IPS DF 6.9 (cell line): ENCODE results near the gene LCMT1.
"Not testable (repeated sequence)": the region's sequence is repeated elsewhere in the genome, so short reads cannot be mapped to it uniquely, and the experiment has no call there.

Experiments used
- DNase-seq: peaks from one replicate; pipeline ENCODE4 v3.0.0-alpha.2; 2013; ENCODE audit warnings: low read depth, low spot score
- H3K27ac ChIP-seq: one replicate; pipeline ENCODE4 v1.5.1; 2013; ENCODE audit warnings: low read length, control low read depth
- H3K27me3 ChIP-seq: 2 replicates; pipeline ENCODE4 v1.6.1; 2013; ENCODE audit warnings: mild to moderate bottlenecking, low read length; ENCODE audit not compliant: control insufficient read depth, insufficient read depth
- H3K36me3 ChIP-seq: 2 replicates; pipeline ENCODE4 v1.6.1; 2013; ENCODE audit warnings: low read length; ENCODE audit not compliant: control insufficient read depth, insufficient read depth
- H3K4me1 ChIP-seq: 2 replicates; pipeline ENCODE4 v1.6.1; 2013; ENCODE audit warnings: low read length; ENCODE audit not compliant: control insufficient read depth, insufficient read depth
- H3K4me3 ChIP-seq: 2 replicates; pipeline ENCODE4 v1.5.1; 2013; ENCODE audit warnings: mild to moderate bottlenecking, low read length
- H3K9me3 ChIP-seq: 2 replicates; pipeline ENCODE4 v1.6.1; 2013; ENCODE audit warnings: low read length, inconsistent platforms; ENCODE audit not compliant: control insufficient read depth, insufficient read depth
- WGBS: extraction: QIAGEN DNeasy Blood & Tissue Kit; methylation state at CpG from one replicate; pipeline ENCODE4 v1.1.7; 2013; ENCODE audit warnings: mixed read lengths, missing lambda C conversion rate; ENCODE audit not compliant: insufficient read length, insufficient coverage; 5-methylcytosine and 5-hydroxymethylcytosine counted together

The LCMT1 gene

DNA sequence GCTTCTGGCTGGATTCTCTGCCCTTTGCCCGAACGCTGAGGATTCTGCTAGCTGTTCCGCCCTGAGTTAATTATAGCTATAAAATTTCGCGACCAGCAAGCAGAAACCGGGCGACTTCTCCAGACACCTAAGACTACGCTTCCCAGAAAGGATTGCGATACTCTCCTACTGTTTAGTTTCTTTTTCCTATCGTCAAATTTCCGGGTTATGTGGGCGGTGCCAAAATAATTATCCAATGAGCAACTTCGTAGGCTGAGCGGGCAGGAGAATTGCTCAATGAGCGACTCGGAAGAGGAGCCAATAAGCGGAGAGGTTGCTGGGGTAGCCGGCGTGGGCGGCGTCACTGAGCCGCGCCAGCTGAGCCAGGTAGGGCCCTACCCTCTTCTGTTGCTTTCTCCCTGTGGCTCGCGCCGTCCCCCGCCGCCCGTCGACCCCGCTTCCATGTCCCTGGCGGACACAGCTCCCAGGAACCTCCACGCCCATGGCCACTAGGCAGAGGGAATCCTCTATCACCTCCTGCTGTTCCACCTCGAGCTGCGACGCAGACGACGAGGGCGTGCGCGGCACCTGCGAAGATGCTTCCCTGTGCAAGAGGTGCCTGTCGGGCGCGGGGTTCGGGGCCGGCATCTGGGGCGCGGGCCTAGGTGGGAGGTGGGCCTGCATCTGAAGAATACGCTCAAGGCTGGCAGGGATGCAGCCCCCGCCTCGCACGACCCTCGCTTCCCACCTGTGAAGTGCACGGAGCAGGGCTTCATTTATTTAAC, at the start of gene LCMT1:
Gene LCMT1, plus strand, starts transcription at position 340 of the 764 bp plus-strand sequence. Its CDS starts 142 bp downstream, at position 482.
- Histone ChIP-seq H3K4me1 (no peaks in the 10 kb centered on the region), H3K9me3 (no peaks in the 10 kb centered on the region), H3K27me3 (no peaks in the 10 kb centered on the region), H3K4me3 (peak within 1 kb of the TSS; percentile 65; the same call in 1 of the 2 replicates), H3K27ac (no peak within 1 kb of the TSS), H3K36me3 (no peaks in the 10 kb centered on the region)
- peak; percentile 94 for DNase-seq
- no CpG with 5 or more reads among the region's 55 CpGs for WGBS

- no peak for DNase-seq
- H3K36me3 ChIP-seq, result no peaks in the 10 kb centered on the region
- H3K27me3 ChIP-seq, result no peaks in the 10 kb centered on the region
- H3K4me3 ChIP-seq, result no peak overlapping the region
- no peaks in the 10 kb centered on the region for H3K9me3 ChIP-seq
- no peak overlapping the region for H3K27ac ChIP-seq
- H3K4me1 ChIP-seq, result peaks cover 2% of the 10 kb centered on the region; the same call in 1 of the 2 replicates
- WGBS, result no CpG with 5 or more reads among the region's 3 CpGs
These were observed 48.4 kb upstream of the LCMT1 start for GRCh38 chr16:25063102-25063501.

GRCh38 chr16:25063865-25064264, 47.7 kb upstream of the LCMT1 start:
- H3K36me3 ChIP-seq, result no peaks in the 10 kb centered on the region
- no peaks in the 10 kb centered on the region for H3K9me3 ChIP-seq
- no peak overlapping the region for H3K4me3 ChIP-seq
- DNase-seq, result no peak
- H3K4me1 ChIP-seq, result peaks cover 2% of the 10 kb centered on the region; the same call in 1 of the 2 replicates
- H3K27me3 ChIP-seq, result no peaks in the 10 kb centered on the region
- no CpG with 5 or more reads among the region's 6 CpGs for WGBS
- H3K27ac ChIP-seq, result no peak overlapping the region

- not testable (repeated sequence) for H3K27me3 ChIP-seq, H3K9me3 ChIP-seq, H3K36me3 ChIP-seq, H3K4me3 ChIP-seq, H3K27ac ChIP-seq, DNase-seq, H3K4me1 ChIP-seq
- no CpG with 5 or more reads among the region's 1 CpG for WGBS
These were observed 47.3 kb upstream of the LCMT1 start for GRCh38 chr16:25064281-25064680.

- Histone ChIP-seq H3K9me3 (no peaks in the 10 kb centered on the region), H3K27ac (no peak overlapping the region), H3K4me1 (peaks cover 2% of the 10 kb centered on the region; the same call in 1 of the 2 replicates), H3K36me3 (no peaks in the 10 kb centered on the region), H3K4me3 (no peak overlapping the region), H3K27me3 (no peaks in the 10 kb centered on the region)
- no CpG with 5 or more reads among the region's 6 CpGs for WGBS
- DNase-seq, result no peak
These were observed 46.6 kb upstream of the LCMT1 start for GRCh38 chr16:25064937-25065336.

DNA sequence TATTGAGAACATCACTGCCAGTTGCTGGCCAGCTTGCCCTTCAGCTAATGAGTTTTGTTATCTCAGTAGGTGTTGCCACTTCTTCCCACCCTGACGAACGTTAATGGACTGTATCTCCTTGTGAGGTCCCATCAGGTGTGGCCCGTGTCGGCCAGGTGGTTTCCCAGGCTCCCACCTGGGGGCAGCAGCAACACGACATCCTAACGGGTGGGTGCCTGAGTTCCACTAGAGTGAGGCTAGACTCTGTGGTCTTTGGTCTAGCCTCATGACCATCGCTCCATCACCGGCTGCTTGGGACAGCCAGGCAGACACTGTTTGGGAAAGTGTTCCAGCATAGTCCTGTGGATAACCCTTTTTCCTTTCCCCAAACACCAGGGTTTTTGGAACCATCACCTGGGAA, 45.6 kb upstream of the LCMT1 start:
- H3K27me3 ChIP-seq, result no peaks in the 10 kb centered on the region
- no peak overlapping the region for H3K27ac ChIP-seq
- no CpG with 5 or more reads among the region's 8 CpGs for WGBS
- H3K9me3 ChIP-seq, result no peaks in the 10 kb centered on the region
- DNase-seq, result no peak
- no peak overlapping the region for H3K4me3 ChIP-seq
- no peaks in the 10 kb centered on the region for H3K36me3 ChIP-seq
- H3K4me1 ChIP-seq, result peaks cover 2% of the 10 kb centered on the region; the same call in 1 of the 2 replicates

DNA sequence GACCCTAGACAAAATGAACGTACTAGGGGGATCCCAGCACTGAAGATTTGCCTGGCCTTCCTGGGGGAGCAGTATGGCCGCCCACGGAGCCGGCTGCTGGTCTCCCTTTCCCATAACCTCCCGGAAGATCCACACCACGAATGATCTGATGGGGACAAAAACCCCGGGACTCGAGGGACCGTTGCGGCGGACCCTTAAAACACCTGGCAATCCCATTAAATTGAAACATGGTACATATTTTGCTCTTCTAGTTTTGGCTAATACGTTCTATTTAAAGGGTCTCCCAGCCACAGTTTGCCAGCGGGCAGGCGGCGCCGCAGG, 45.2 kb upstream of the LCMT1 start:
- H3K36me3 ChIP-seq, result no peaks in the 10 kb centered on the region
- no peak overlapping the region for H3K27ac ChIP-seq
- no CpG with 5 or more reads among the region's 16 CpGs for WGBS
- DNase-seq, result no peak
- H3K27me3 ChIP-seq, result no peaks in the 10 kb centered on the region
- no peak overlapping the region for H3K4me3 ChIP-seq
- no peaks in the 10 kb centered on the region for H3K9me3 ChIP-seq
- H3K4me1 ChIP-seq, result peaks cover 2% of the 10 kb centered on the region; the same call in 1 of the 2 replicates

DNA sequence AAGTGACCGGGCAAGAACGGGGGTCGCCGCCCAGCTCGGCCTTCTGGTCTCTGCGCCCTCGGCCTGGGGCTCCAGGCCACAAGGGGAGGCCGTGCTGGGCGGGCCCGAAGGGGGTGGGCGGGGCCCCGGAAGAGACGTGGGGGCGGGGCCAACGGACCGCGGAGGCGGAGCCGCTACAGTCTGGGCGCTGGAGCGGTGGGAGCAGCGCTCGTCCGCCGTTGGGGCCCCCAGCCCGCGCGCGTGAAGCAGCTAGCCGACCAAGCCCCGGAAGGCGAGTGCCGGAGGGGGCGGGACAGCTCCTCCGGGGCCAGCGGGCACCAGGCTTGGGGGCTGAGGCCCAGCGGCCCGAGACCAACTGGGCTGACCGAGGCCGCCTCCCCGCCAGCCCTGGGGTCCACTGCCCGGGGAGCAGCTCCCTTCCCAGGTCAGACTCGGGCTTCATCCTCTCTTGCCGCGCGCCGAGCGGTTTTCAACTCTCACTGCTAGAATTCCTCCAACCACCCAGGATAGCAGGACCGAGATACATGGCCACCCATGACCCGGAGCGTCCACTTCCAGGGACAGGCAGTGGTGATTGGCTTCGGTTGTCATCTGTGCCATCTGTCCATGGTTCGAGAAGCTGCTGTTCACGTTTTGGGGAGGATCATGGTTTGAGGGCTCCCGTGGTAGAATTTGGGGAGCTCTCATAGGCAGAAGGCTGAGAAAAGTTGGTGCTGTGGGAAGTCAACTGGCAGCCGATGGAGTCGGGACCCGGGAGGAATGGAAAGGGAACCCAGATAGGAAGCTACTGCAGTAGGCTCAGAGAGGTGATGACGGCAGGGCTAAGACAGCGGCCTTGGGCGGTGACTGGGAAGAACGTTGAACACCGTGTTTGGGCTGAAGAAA, 44.6 kb upstream of the LCMT1 start:
- DNase-seq, result no peak
- H3K9me3 ChIP-seq, result no peaks in the 10 kb centered on the region
- no peaks in the 10 kb centered on the region for H3K36me3 ChIP-seq
- WGBS, result no CpG with 5 or more reads among the region's 63 CpGs
- H3K4me3 ChIP-seq, result peak overlapping the region; percentile 85; the same call in 1 of the 2 replicates
- H3K4me1 ChIP-seq, result peaks cover 2% of the 10 kb centered on the region; the same call in 1 of the 2 replicates
- no peaks in the 10 kb centered on the region for H3K27me3 ChIP-seq
- H3K27ac ChIP-seq, result no peak overlapping the region

DNA sequence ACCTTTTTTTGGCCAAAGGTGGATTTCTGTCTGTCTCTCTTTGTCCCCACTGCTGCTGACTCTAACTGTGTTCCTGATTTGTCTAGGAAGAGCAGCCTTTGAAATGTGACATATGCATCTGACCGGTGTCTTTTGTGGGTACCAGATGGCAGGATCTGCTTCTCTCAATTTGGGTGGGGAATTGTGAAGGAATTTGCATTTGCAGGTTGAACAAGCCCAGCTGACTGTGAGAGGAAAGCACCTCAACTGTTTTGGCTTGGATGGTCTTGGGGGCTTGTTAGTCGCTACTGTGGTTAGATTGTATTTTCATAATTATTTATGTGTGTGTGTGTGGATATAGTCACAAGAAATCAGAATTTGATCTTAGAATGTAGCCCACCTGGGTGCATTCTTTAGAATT, 37.7 kb upstream of the LCMT1 start:
- Histone ChIP-seq H3K4me1 (no peaks in the 10 kb centered on the region), H3K27me3 (no peaks in the 10 kb centered on the region), H3K4me3 (no peak overlapping the region), H3K27ac (no peak overlapping the region), H3K9me3 (no peaks in the 10 kb centered on the region), H3K36me3 (no peaks in the 10 kb centered on the region)
- no peak for DNase-seq
- WGBS, result no CpG with 5 or more reads among the region's 2 CpGs

- DNase-seq, result no peak
- no CpG with 5 or more reads among the region's 2 CpGs for WGBS
These were observed 33.1 kb upstream of the LCMT1 start for GRCh38 chr16:25078386-25078978.

More at GRCh38 chr16:25078386-25078978, 33.1 kb upstream of the LCMT1 start:
- Histone ChIP-seq H3K4me1 (no peaks in the 10 kb centered on the region), H3K4me3 (no peak overlapping the region), H3K27ac (no peak overlapping the region), H3K9me3 (no peaks in the 10 kb centered on the region), H3K27me3 (no peaks in the 10 kb centered on the region), H3K36me3 (no peaks in the 10 kb centered on the region)
